B cell (primary cell): Measurements from ENCODE around the gene ZNF385D.

Source experiments
- CTCF ChIP-seq: fragments of 200-600 bp; IDR thresholded peaks from one replicate; pipeline ENCODE4 v1.8.0; 2022; ENCODE audit warnings: antibody characterized with exemption, mild to moderate bottlenecking
- EZH2 ChIP-seq: IDR thresholded peaks from 2 replicates; pipeline ENCODE4 v1.6.1; 2012; ENCODE audit warnings: borderline replicate concordance, low read depth, mild to moderate bottlenecking, moderate library complexity, low read length; ENCODE audit not compliant: insufficient read depth, poor library complexity, severe bottlenecking

GRCh38 chr3:21487520-21487919, 263.5 kb downstream of the ZNF385D start:
- TF ChIP-seq CTCF = no peak
- TF ChIP-seq EZH2 = no peak
